Activated CD4-positive, alpha-beta T cell treated with anti-CD3 and anti-CD28 coated beads, Interleukin-2, Interleukin-4, amounts not matched to agents 100 ng/mL and 50 ng/mL, durations not matched to agents 16 hours and 8 hours (primary cell): ENCODE data around the gene MICA.
"Not testable (repeated sequence)": the region's sequence is repeated elsewhere in the genome, so short reads cannot be mapped to it uniquely, and the experiment has no call there.

Source experiments
- DNase-seq: peaks from one replicate; pipeline ENCODE4 v3.0.0-alpha.2; 2020; ENCODE audit warnings: low spot score

Gene MICA

GRCh38 chr6:31403283-31404060, at the start of gene MICA:
Gene MICA, plus strand, starts transcription at chr6:31403595. Its CDS starts 38 bp downstream, at chr6:31403633.
- peak; percentile 73 for DNase-seq

GRCh38 chr6:31354158-31354863, 49.1 kb upstream of the MICA start:
- DNase-seq = no peak

- DNase-seq = no peak
Observed at GRCh38 chr6:31354864-31355582, 48.4 kb upstream of the MICA start.

DNA sequence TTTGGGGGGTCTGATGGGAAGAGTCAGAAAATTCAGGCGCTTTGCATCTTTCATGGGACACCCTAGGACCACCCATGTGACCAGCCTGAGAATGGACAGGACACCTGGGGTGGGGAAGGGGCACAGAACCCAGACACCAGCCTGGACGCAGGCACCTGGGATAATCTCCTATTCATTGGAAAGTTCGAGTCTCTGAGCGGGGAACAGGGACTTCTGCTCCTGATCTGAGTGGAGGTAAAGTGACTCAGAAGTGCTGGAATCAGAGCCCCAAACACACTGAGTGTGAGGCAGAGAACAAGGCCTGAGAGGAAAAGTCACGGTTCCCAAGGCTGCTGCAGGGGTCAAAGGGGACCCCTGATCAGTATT, 47.8 kb upstream of the MICA start:
- no peak for DNase-seq

DNA sequence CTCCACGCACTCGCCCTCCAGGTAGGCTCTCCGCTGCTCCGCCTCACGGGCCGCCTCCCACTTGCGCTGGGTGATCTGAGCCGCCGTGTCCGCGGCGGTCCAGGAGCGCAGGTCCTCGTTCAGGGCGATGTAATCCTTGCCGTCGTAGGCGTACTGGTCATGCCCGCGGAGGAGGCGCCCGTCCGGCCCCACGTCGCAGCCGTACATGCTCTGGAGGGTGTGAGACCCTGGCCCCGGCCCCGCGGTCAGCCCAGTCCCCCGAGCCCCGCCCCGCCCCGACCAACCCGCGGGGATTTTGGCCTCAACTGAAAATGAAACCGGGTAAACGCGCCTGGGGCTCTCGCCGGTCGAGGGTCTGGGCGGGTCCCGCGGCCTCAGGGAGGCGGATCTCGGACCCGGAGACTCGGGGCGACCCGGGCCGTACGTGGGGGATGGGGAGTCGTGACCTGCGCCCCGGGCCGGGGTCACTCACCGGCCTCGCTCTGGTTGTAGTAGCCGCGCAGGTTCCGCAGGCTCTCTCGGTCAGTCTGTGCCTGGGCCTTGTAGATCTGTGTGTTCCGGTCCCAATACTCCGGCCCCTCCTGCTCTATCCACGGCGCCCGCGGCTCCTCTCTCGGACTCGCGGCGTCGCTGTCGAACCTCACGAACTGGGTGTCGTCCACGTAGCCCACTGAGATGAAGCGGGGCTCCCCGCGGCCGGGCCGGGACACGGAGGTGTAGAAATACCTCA, 47.0 kb upstream of the MICA start:
- no peak for DNase-seq

DNA sequence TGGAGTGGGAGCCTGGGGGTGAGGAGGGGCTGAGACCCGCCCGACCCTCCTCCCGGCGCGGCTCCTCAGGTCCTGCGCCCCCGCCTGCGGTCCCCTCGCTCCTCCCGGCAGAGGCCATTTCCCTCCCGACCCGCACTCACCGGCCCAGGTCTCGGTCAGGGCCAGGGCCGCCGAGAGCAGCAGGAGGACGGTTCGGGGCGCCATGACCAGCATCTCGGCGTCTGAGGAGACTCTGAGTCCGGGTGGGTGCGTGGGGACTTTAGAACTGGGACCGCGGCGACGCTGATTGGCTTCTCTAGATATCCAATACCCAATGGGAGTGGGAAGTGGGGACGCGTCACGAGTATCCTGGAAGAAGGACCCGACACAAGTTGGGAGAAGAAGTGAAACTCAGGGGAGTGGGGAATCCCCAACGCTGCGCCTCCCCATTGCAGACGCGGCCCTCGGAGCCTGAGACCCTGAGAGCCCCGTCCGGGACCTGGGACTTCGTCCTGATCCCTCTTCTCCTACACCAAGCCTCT, 46.4 kb upstream of the MICA start, which contains the start of gene HLA-B:
Gene HLA-B (minus strand): TSS at position 234 of the 521 bp plus-strand sequence. CDS start 21 bp downstream, at position 213.
- DNase-seq = peak; percentile 81

GRCh38 chr6:31357886-31358285, 45.5 kb upstream of the MICA start:
- DNase-seq = no peak

- DNase-seq = no peak
Observed at GRCh38 chr6:31358302-31358701, 45.1 kb upstream of the MICA start.

GRCh38 chr6:31359581-31359980, 43.8 kb upstream of the MICA start:
- DNase-seq = no peak

- DNase-seq = no peak
Observed at GRCh38 chr6:31362751-31363150, 40.6 kb upstream of the MICA start.

DNA sequence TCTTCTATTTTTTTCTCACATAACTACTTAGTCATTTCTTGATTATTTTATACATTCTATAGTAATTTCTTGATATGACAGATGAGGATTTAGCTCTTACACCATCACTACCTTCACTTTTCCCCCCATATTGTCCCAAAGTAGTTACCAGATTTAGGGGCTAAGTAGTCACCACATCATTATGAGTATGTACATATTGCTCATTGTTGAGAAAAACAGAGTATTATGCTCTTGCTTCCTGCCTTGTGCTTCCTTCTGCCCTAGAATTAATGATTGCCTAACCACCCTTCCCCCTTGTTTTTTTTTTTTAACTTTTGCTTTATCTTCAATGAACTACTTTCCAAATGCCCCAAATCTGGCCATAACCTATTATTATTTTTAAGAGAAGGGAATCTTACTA, 39.6 kb upstream of the MICA start:
- DNase-seq = no peak

- DNase-seq = no peak
Observed at GRCh38 chr6:31365864-31366263, 37.5 kb upstream of the MICA start.

DNA sequence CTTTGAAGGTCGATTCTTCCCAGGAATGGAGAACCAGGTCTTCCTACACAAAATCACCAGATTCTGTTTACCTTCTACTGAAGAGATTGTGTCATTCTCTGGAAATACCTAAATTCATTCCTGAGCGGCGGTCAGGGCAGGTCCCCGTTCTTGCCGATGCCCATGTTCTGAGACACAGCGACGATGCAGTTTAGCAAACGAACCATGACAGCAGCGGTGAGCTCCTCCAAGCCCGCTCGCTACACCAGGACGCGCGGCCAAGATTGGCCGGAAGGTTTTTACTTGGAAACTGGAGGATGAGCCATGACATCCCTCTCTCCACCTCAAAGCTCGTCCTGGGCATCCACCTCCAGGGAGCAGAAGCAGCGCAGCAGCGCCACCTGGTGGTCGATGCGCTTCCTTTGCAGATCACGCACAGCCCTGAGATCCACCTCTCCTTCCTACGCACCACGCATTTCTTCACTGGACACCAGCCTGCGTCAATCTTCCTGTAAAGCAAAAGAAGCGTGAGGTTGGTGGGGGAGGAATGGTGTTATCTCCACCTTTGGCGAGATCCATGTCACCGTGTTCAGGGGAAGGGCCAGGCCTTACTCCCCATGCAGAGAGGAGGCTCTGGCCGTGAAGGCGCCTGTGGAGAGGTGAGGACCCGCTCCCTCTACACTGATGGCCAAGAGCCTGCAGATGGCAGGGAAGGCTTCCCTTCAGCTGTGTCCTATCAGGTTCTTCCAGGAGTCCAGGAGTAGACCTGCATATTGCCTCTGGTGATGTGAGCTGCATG, 36.5 kb upstream of the MICA start:
- DNase-seq = peak; percentile 90

- no peak for DNase-seq
Observed at GRCh38 chr6:31368461-31368860, 34.9 kb upstream of the MICA start.

- DNase-seq = not testable (repeated sequence)
Observed at GRCh38 chr6:31374118-31374517, 29.3 kb upstream of the MICA start.

DNA sequence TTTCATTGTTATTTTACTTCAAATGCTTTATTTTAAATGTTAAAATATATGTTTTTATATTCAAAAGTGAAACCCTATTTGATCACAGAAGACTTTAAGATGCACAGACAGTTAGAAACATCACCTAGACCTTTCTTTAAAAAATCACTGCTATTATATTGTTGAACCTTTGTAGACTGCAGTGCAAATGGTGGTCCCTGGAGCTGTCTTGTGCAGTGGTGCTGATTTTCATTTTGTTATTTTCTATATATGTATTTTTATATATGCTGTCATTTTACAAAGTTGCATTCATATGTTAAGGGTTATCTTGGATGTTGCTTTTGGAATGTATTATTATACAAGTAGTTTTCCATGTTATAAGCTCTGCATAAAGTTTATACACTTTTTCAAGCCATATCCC, 27.7 kb upstream of the MICA start:
- DNase-seq = no peak

- no peak for DNase-seq
Observed at GRCh38 chr6:31377029-31377428, 26.4 kb upstream of the MICA start.

DNA sequence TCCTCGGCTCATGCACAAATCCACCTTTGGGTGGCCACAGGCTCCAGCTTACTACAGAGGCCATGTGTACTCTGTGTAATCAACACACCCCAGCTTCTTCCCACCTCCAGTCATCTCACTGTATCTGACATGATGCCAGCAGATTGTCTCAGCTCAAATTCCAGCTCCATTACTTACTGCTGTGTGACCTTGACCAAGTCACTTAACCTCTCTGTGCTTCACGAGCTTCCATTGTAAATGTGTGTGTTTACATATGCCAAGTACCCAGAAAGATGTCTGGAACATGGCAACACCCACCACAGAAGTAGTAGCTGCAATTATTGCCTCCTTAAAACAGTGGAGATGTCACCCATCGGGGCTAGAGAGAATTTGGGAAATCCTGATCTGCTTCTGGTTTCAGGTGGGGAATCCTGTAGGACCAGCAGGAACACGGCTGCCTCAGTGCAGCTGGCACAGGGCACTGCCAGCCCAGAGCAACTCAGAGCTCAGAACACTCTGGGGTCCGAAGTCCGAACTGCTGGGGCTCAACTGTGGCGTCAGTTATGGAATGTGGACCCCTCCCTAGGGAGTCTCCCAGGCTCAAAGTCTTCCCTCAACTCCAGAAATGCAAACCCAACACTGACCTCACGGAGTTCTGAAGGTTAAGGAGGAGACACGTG, 25.2 kb upstream of the MICA start:
- no peak for DNase-seq

- no peak for DNase-seq
Observed at GRCh38 chr6:31378721-31379103, 24.7 kb upstream of the MICA start.

DNA sequence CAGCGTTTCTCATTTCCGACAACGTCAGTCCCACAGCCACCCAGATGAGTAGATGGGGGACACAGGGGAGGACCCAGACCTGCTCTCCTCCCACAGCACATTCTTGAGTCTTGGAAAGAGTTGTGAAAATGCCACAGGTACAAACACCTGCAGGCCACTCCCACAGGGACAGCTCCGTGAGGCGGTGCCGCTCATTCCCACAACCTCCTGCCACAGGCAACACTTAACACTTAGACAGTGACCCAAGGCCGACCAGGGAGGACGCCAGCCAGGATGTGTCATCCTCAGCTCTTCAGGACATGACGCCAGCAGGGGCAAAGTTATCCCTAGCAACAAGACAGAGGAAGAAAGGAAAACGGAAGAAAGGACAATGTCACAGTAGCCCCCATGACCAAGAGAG, 23.5 kb upstream of the MICA start:
- no peak for DNase-seq

DNA sequence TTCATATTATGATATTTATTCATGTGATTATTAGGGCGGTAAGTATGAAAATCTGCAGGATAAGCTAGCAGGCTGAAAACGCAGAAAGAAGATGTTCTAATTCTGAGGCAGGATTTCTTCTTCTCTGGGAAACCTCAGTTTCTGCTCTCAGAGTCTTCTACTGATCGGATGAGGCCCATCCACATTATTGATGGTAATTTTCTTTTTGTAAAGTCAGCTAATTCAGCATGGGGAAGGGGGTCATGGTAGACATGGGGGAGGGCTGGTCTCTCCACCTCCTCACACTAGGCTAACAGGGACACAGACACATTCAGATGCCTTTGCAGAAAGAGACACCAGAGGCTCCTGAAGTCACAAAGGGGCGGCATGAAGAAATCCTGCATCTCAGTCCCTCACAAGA, 21.7 kb upstream of the MICA start:
- no peak for DNase-seq
